GM12878 (cell line): ENCODE measurements around the gene WASHC2C.

Experiments used
- BHLHE40 ChIP-seq, 2 experiments: fragments of 450-650 bp in 1 of 2; IDR thresholded peaks; 2 replicates each; pipeline ENCODE4 v1.6.1; 2011 to 2017; ENCODE audit warnings: low read depth in 2 of 2, borderline replicate concordance in 1 of 2, improper control_type of control experiment in 1 of 2, low read length in 1 of 2, mild to moderate bottlenecking in 1 of 2
- E2F8 ChIP-seq: fragments of 450-650 bp; IDR thresholded peaks from 2 replicates; pipeline ENCODE4 v1.6.1; 2018; ENCODE audit warnings: mild to moderate bottlenecking, low read depth, moderate library complexity; ENCODE audit not compliant: partially characterized antibody
- EP300 ChIP-seq, 2 experiments: fragments of 150-350 bp in 1 of 2; IDR thresholded peaks; 2 replicates each; pipeline ENCODE4 v1.6.1; 2011 to 2012; ENCODE audit warnings: low read depth in 2 of 2, low read length in 2 of 2, borderline replicate concordance in 1 of 2, improper control_type of control experiment in 1 of 2, inconsistent platforms in 1 of 2; ENCODE audit not compliant: control insufficient read depth in 1 of 2
- JUND ChIP-seq: IDR thresholded peaks from 2 replicates; pipeline ENCODE4 v1.6.1; 2012; ENCODE audit warnings: low read depth, mild to moderate bottlenecking, low read length, improper control_type of control experiment, moderate library complexity
- POLR2A ChIP-seq: IDR thresholded peaks from 2 replicates; pipeline ENCODE4 v1.6.1; 2011; ENCODE audit warnings: low read depth, mild to moderate bottlenecking, low read length

- TF ChIP-seq EP300 (IDR thresholded peaks at IDR 0.05; ENCODE audit: borderline replicate concordance in 1 of 2, control insufficient read depth in 1 of 2, low read depth in 2 of 2, low read length in 2 of 2) (no peak), E2F8 (no peak), POLR2A (no peak), JUND (no peak), BHLHE40 (IDR thresholded peaks at IDR 0.05; ENCODE audit: borderline replicate concordance in 1 of 2, low read depth in 2 of 2, low read length in 1 of 2) (no peak)
Measured at GRCh38 chr10:45809837-45810236, 82.8 kb downstream of the WASHC2C start.
